ENCODE measurements around the gene TMC5.

Gene TMC5

GRCh38 chr16:19446886-19447285 lies 29.2 kb downstream of the TMC5 start:
- in situ Hi-C loops (cut with MboI; ENCODE audit: low pct_unique_long_range_greater_than_20kb, low sequenced_read_pairs, unreplicated experiment) = no loop called here
- TF ChIP-seq, protein P1, sequence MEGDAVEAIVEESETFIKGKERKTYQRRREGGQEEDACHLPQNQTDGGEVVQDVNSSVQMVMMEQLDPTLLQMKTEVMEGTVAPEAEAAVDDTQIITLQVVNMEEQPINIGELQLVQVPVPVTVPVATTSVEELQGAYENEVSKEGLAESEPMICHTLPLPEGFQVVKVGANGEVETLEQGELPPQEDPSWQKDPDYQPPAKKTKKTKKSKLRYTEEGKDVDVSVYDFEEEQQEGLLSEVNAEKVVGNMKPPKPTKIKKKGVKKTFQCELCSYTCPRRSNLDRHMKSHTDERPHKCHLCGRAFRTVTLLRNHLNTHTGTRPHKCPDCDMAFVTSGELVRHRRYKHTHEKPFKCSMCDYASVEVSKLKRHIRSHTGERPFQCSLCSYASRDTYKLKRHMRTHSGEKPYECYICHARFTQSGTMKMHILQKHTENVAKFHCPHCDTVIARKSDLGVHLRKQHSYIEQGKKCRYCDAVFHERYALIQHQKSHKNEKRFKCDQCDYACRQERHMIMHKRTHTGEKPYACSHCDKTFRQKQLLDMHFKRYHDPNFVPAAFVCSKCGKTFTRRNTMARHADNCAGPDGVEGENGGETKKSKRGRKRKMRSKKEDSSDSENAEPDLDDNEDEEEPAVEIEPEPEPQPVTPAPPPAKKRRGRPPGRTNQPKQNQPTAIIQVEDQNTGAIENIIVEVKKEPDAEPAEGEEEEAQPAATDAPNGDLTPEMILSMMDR (IDR thresholded peaks at IDR 0.05; ENCODE audit: extremely low read depth, insufficient read depth, missing control alignments) = no peak
- no peak for DNase-seq (ENCODE audit: low spot score)

- in situ Hi-C loops (cut with MboI; ENCODE audit: low pct_unique_long_range_greater_than_20kb, low sequenced_read_pairs, unreplicated experiment) = no loop called here
- TF ChIP-seq, protein P1 (IDR thresholded peaks at IDR 0.05; ENCODE audit: extremely low read depth, insufficient read depth, missing control alignments) = no peak
- no peak for DNase-seq (ENCODE audit: low spot score)
Measured at GRCh38 chr16:19450186-19450585, 32.5 kb downstream of the TMC5 start.

DNA sequence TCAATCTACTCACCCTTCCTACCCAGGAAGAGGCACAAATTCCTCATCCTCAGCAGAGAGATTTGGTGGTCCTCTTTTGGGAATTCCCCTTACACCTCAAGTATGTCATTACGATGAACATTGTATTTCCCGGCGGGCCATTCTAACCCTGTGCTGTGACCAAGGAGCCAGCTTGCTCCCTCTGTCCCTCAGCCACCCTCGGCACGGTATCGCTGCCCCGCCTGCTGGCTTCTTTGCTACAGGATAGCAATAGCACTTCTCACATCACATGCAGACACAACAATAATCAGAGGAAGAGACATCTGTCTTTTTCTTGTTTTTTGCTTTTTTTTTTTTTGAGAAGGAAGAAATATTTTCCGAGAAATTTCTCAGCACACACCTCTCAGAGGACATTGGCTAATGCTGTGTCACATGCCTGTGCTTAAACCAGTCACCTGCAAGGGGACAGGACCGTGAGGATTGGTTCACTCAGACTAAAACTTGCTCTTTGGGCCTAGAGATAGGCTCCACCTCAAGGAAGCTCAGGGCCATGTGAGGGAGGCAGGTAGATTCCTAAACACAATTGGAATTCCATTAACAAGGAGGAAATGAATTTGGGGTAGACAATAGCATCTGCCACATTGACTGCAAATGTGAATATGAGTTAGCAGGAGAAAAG lies 41.2 kb downstream of the TMC5 start:
- TF ChIP-seq, protein P1 (IDR thresholded peaks at IDR 0.05; ENCODE audit: extremely low read depth, insufficient read depth, missing control alignments) = no peak
- in situ Hi-C loops (cut with MboI; ENCODE audit: low pct_unique_long_range_greater_than_20kb, low sequenced_read_pairs, unreplicated experiment) = no loop called here

GRCh38 chr16:19460397-19460796 lies 42.7 kb downstream of the TMC5 start:
- in situ Hi-C loops (cut with MboI; ENCODE audit: low pct_unique_long_range_greater_than_20kb, low sequenced_read_pairs, unreplicated experiment) = no loop called here
- TF ChIP-seq, protein P1 (IDR thresholded peaks at IDR 0.05; ENCODE audit: extremely low read depth, insufficient read depth, missing control alignments) = no peak
- no peak for DNase-seq (ENCODE audit: low spot score)

More for the DNA sequence above, 41.2 kb downstream of the TMC5 start:
- no peak for DNase-seq (ENCODE audit: low spot score)

DNA sequence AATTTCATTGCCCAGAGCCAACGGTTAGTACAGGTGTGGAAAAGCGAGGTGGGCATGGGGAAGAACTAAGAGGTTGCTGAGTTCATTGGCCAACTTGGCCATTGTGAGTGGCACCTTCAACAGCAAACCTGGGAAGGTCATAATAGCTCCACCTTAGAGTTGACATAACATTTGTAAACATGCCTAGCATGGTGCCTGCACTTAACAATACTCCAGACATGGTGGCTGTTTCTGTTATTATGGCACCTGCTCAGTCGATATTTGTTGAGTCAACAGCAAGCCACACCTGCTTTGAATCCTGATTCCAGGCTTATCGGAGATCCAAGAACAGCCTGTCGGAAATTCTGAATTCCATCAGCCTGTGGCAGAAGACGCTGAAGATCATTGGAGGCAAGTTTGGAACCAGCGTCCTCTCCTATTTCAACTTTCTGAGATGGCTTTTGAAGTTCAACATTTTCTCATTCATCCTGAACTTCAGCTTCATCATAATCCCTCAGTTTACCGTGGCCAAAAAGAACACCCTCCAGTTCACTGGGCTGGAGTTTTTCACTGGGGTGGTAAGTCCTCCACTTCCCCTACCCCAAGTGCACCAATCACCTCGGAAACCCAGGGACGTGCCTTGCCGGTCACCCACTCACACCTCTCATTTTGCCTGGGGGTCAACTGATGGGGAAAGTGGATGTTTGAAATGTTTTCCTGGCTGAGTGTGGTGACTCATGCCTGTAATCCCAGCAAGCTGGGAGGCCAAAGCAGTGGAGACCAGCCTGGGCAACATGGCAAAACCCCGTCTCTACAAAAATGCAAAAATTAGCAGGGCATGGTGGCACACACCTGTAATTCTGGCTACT lies 46.0 kb downstream of the TMC5 start:
- in situ Hi-C loops (cut with MboI; ENCODE audit: low pct_unique_long_range_greater_than_20kb, low sequenced_read_pairs, unreplicated experiment) = no loop called here
- TF ChIP-seq, protein P1 (IDR thresholded peaks at IDR 0.05; ENCODE audit: extremely low read depth, insufficient read depth, missing control alignments) = no peak
- no peak for DNase-seq (ENCODE audit: low spot score)

- DNase-seq (ENCODE audit: low spot score) = no peak
- in situ Hi-C loops (cut with MboI; ENCODE audit: low pct_unique_long_range_greater_than_20kb, low sequenced_read_pairs, unreplicated experiment) = no loop called here
- TF ChIP-seq, protein P1 (IDR thresholded peaks at IDR 0.05; ENCODE audit: extremely low read depth, insufficient read depth, missing control alignments) = no peak
Measured at GRCh38 chr16:19468300-19468699, 50.6 kb downstream of the TMC5 start.

Measured in GM13977 (cell line).